Adrenal gland (tissue), 12 donors: ENCODE measurements around the gene UBAC1. TPM values are rescaled to one million over a fixed set of nuclear protein-coding genes. Genes with fewer than 3 reads are reported as not detected.

Experiments
- DNase-seq, 7 donors: peaks; one replicate each; pipeline ENCODE4 v3.0.0-alpha.2; 2019 to 2020
- H3K27ac ChIP-seq, 5 donors: fragments of 200-600 bp; sonication (generic) in 4 of 5; 1 replicate in 3 of 5; 2 replicates in 2 of 5; pipeline versions ENCODE4 v1.5.1 to v1.8.0; 2016 to 2020; ENCODE audit warnings: mild to moderate bottlenecking in 1 of 5
- H3K27me3 ChIP-seq: fragments of 200-600 bp; 2 replicates; pipeline ENCODE4 v1.8.0; 2021
- H3K36me3 ChIP-seq, 2 donors: fragments of 200-600 bp; replicated peaks in 1 of 2; 1 replicate in 1 of 2; 2 replicates in 1 of 2; pipeline versions ENCODE4 v1.5.1 to v1.8.0; 2018 to 2022
- H3K4me1 ChIP-seq, 2 donors: fragments of 200-600 bp; replicated peaks in 1 of 2; 1 replicate in 1 of 2; 2 replicates in 1 of 2; pipeline versions ENCODE4 v1.5.1 to v1.8.0; 2018 to 2021
- H3K4me3 ChIP-seq, 4 donors: fragments of 200-600 bp; sonication (generic) in 3 of 4; one replicate each; pipeline ENCODE4 v1.5.1; 2016 to 2018
- H3K9me3 ChIP-seq, 3 donors: fragments of 200-600 bp; sonication (generic) in 1 of 3; replicated peaks in 1 of 3; 1 replicate in 2 of 3; 2 replicates in 1 of 3; pipeline versions ENCODE4 v1.5.1 to v1.8.0; 2016 to 2021
- POLR2A ChIP-seq, 2 donors: fragments of 450-650 bp; IDR thresholded peaks; one replicate each; pipeline ENCODE4 v1.6.1; 2017; ENCODE audit warnings: antibody characterized with exemption in 2 of 2, mild to moderate bottlenecking in 2 of 2, moderate library complexity in 1 of 2
- WGBS, 4 donors: extraction: QIAGEN DNeasy Blood & Tissue Kit in 2 of 4; methylation state at CpG; one replicate each; pipeline versions ENCODE4 v1.1.5 to v1.1.7; 2013 to 2017; 5-methylcytosine and 5-hydroxymethylcytosine counted together
- intact Hi-C, 2 donors: fragments of 100-400 bp; cut with DNase I; formaldehyde crosslinking; loops; one replicate each; pipeline versions ENCODE4 v1.14.1 to v1.15.0; 2022 to 2023
- polyA plus RNA-seq, 3 donors: library from polyadenylated mRNA; stranded (reverse); fragments of 200-250 nt in 2 of 3; fragments of 350-450 nt in 1 of 3; fragmentation: Illumina TruSeq in 1 of 3; extraction: RNeasy Lipid Tissue Mini Kit (QIAGEN cat#74804) in 1 of 3; gene quantifications; one replicate each; pipeline ENCODE4 v1.2.3, GENCODE V29; 2013 to 2014
- total RNA-seq, 9 donors: library from RNA; depleted of rRNA in 4 of 9; stranded (reverse); fragments of >200 nt in 4 of 9; fragments of 120-200 nt in 1 of 9; fragmentation: NEBNext Ultra II Directional in 1 of 9; extraction: Animal tissue kit (Norgen Biotek cat#: 25700) in 1 of 9; gene quantifications; one replicate each; pipeline versions ENCODE4 v1.1.0 to v1.2.4, GENCODE V29; 2013 to 2023
- TF ChIP-seq, protein P1 (sequence below), 6 experiments: fragments of 450-650 bp in 4 of 6; fragments of 200-600 bp in 2 of 6; sonication (generic) in 1 of 6; IDR thresholded peaks; 1 replicate in 5 of 6; 2 replicates in 1 of 6; pipeline versions ENCODE4 v1.5.1 to v1.8.0; 2016 to 2021; ENCODE audit warnings: antibody characterized with exemption in 6 of 6, mild to moderate bottlenecking in 2 of 6, moderate library complexity in 1 of 6
- donor health status: healthy with polysubstance abuse.
- donor health status: Bipolar disorder and iron deficiency.
- donor health status: DM: yes; HTN: yes; CAD: no.
- donor health status: DM: no; HTN: no; CAD: no.
- donor health status: DM: no; HTN: no; CAD: no.
- donor health status: DM: yes; HTN: yes; CAD: no.

UBAC1 gene
- total and polyA plus RNA-seq, 12 donors = 20.2 to 63.3 (median 37.9) TPM

DNA sequence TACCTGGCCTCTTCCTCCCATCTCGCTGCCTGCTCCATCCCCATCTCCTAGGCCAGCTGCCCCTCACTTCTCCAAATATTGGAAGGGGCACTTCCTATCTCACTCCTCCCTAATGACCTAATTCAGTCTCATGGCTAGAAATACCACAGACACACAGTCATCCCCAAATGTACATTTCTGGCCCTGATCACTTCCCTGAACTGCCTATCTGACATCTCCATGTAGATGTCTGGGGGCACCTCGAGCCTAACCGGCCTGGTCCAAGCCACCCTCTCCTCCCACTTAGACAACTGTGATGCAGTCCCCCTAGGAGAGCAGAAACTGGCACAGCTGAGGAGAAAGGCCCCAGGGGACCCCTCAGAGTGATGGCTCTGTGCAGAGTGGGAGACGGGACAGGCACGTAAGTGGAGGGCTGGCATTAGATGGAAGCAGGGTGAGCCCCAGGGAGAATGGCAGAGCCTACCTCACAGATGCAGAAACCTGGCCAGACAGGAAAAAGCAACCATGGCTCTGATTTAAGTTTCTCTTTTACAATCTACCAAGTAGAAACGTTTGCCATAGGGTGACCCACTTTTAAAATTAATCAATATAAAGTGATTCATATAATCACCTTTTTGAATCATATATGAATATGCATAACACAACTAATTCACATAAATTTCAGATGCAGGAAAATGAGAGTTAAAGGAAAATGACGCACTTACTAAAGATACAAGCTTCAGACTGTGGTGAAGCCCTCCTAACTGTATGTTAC, 75.9 kb downstream of the UBAC1 start:
- H3K36me3 ChIP-seq = no peaks in the 10 kb centered on the region
- H3K9me3 ChIP-seq = no peaks in the 10 kb centered on the region
- TF ChIP-seq, protein P1, sequence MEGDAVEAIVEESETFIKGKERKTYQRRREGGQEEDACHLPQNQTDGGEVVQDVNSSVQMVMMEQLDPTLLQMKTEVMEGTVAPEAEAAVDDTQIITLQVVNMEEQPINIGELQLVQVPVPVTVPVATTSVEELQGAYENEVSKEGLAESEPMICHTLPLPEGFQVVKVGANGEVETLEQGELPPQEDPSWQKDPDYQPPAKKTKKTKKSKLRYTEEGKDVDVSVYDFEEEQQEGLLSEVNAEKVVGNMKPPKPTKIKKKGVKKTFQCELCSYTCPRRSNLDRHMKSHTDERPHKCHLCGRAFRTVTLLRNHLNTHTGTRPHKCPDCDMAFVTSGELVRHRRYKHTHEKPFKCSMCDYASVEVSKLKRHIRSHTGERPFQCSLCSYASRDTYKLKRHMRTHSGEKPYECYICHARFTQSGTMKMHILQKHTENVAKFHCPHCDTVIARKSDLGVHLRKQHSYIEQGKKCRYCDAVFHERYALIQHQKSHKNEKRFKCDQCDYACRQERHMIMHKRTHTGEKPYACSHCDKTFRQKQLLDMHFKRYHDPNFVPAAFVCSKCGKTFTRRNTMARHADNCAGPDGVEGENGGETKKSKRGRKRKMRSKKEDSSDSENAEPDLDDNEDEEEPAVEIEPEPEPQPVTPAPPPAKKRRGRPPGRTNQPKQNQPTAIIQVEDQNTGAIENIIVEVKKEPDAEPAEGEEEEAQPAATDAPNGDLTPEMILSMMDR (IDR thresholded peaks at IDR 0.05) = no peak
- no peak for TF ChIP-seq POLR2A (IDR thresholded peaks at IDR 0.05)
- no peaks in the 10 kb centered on the region for H3K27me3 ChIP-seq
- H3K27ac ChIP-seq = peak overlapping the region in 4 of 5 donors; percentile 29 to 79 (median 58)
- 67 to 72% (median 71%) methylated on average over 7 of the region's 7 CpGs for WGBS, 4 donors
- H3K4me1 ChIP-seq = peaks cover 45 to 55% of the 10 kb centered on the region in 2 donors
- DNase-seq = peak in 1 of 7 donors; percentile 48
- H3K4me3 ChIP-seq = no peak overlapping the region
- intact Hi-C loops = no loop called here

DNA sequence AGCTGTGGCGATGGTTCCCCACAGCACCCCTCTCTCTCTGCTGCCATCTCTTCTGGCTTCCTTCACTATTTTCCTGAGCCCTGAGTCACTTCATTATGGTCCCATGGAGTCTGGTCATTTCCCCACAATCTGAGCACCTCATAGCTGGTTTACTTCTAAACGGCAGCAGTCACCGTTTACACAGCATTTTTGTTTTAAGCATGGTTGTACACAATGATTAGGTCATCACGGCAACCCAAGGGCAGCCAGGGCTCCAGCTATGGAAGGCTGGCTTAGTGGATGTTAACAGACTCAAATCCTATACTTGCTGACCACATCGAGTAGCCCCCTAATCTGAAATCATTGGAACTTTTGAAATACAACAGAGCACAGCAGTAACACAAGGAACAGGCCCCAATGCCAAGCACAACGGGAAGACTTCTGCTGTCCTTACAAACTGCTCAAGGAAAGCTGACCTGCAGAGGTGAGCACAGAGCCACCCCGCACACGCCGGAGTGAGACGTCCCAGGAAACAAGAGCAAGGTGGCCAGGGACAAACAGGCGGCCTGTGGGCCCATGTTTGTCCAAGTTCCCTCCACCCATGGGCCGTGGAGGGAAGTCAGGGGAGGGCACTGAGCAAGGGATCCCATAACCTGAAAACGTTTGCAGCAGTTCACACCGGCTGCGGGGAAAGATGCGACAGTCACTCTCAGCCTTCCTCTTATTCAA, 76.7 kb downstream of the UBAC1 start:
- peaks cover 45 to 57% of the 10 kb centered on the region in 2 donors for H3K4me1 ChIP-seq
- intact Hi-C loops = no loop called here
- WGBS, 4 donors = 51 to 63% (median 62%) methylated on average over 12 to 16 of the region's 16 CpGs

DNA sequence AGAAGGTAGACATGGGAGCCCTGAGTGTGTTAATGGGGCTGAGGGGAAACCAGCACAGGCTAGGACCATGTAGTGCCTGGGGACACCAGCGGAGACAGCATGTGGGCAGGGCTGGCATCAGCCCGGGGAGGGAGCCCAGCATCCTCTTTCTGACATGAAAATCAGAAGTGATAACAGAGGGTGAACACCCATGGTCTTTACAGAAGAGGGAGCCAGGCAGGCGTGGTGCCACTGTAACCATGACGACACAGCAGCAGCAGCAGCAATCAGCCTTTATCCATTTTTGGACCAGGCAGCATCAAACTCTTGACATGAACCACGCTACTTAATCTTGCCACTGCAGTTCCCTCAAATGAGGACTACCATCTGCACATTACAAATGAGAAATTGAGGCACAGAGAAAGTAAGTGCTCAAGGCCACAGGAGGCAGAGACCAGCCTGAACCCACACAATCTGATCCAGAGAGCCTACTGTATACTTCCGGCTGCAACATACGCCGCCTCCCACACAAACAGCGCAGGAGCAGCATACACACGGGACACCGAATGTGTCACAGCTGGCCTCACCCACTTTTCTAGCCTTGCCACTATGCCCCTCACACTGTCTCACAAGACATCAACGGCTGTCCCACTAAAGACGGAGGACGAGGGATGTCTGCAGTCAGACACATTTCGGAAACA, 77.6 kb downstream of the UBAC1 start:
- peak overlapping the region in 4 of 5 donors; percentile 31 to 79 (median 58) for H3K27ac ChIP-seq
- 86 to 91% (median 87%) methylated on average over 14 to 15 of the region's 15 CpGs for WGBS, 4 donors
- no peak overlapping the region for H3K4me3 ChIP-seq
- intact Hi-C loops = no loop called here
- TF ChIP-seq, protein P1 (IDR thresholded peaks at IDR 0.05) = no peak
- TF ChIP-seq POLR2A (IDR thresholded peaks at IDR 0.05) = no peak
- peaks cover 45 to 59% of the 10 kb centered on the region in 2 donors for H3K4me1 ChIP-seq
- H3K36me3 ChIP-seq = no peaks in the 10 kb centered on the region
- peak in 1 of 7 donors; percentile 52 for DNase-seq
- H3K27me3 ChIP-seq = no peaks in the 10 kb centered on the region
- H3K9me3 ChIP-seq = no peaks in the 10 kb centered on the region

More for the DNA sequence above, 76.7 kb downstream of the UBAC1 start:
- Histone ChIP-seq H3K4me3 (no peak overlapping the region), H3K27ac (peak overlapping the region; percentile 29 to 79 (median 47)), H3K9me3 (no peaks in the 10 kb centered on the region), H3K27me3 (no peaks in the 10 kb centered on the region), H3K36me3 (no peaks in the 10 kb centered on the region)
- TF ChIP-seq POLR2A (IDR thresholded peaks at IDR 0.05) = no peak
- TF ChIP-seq, protein P1 (IDR thresholded peaks at IDR 0.05) = no peak
- peak in 6 of 7 donors; percentile 17 to 70 (median 55) for DNase-seq

Other genes with a start within 250 kb of the UBAC1 start
- 100 to 1,000 TPM in 1 of 9 donors, 10 to 100 TPM in 8; 21.4 to 108 (median 29.0) TPM for gene CAMSAP1, start 53.8 kb downstream of the UBAC1 start, total RNA-seq
- 10 to 100 TPM in 1 of 3 donors, 1 to 10 TPM in 2; 4.6 to 17.9 (median 8.8) TPM for gene CAMSAP1, start 53.8 kb downstream of the UBAC1 start, polyA plus RNA-seq
- gene NACC2, start 133.9 kb upstream of the UBAC1 start, total RNA-seq = 10 to 100 TPM in 8 of 9 donors, 1 to 10 TPM in 1; 3.3 to 61.0 (median 36.4) TPM
- 10 to 100 TPM in 1 of 3 donors, 1 to 10 TPM in 2; 5.7 to 11.3 (median 7.1) TPM for gene NACC2, start 133.9 kb upstream of the UBAC1 start, polyA plus RNA-seq
- gene TMEM250, start 157.5 kb upstream of the UBAC1 start, total RNA-seq = 10 to 100 TPM; 18.1 to 47.2 (median 35.5) TPM
- gene TMEM250, start 157.5 kb upstream of the UBAC1 start, polyA plus RNA-seq = 10 to 100 TPM in 2 of 3 donors, 1 to 10 TPM in 1; 5.2 to 12.4 (median 10.6) TPM
- gene LHX3, start 243.8 kb upstream of the UBAC1 start, total RNA-seq = not detected
- gene LHX3, start 243.8 kb upstream of the UBAC1 start, polyA plus RNA-seq = not detected